ENCODE measurements around the gene FAM83F.

FAM83F gene

DNA sequence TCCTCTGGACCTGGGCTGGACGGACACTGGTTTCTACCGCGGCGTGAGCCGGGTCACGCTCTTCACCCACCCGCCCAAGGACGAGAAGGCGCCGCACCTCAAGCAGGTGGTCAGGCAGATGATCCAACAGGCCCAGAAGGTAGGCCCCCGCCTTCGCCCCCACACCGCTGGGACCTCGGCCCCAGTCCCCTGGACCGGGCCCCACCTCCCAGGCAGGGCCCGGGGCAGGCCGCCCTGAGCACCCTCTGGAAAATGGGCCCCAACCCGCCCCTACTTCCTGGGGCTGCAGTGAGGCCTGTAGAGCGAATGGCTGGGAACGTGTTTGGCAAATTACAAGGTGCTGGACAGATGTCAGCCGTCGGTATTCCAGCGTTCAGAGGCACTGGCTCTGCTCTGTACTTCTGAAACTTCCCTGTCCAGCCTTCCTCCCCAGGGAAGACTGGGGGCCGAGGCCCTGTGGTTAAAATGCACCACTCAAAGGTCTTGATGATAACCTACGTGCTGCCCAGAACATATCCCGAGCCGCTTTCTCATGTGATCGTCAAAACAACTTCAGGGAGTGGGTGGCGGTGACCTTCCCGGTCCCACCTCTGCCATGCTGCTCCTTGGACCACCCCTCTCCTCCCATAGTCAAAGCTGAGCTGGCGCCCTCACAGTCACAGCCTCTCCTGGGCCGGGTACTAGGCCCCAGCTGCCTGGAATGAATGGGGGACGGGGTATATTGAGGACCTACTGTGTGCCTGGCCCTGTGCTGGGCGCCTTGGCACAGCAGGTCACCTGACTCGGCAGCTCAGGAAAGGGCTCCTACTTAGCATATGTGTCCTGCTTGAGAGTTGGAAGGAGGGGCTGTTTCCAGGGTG is 869 bp downstream of the FAM83F start:
- DNase-seq: no peak

GRCh38 chr22:39996732-39997131 is 2.0 kb downstream of the FAM83F start:
- no peak for DNase-seq

DNA sequence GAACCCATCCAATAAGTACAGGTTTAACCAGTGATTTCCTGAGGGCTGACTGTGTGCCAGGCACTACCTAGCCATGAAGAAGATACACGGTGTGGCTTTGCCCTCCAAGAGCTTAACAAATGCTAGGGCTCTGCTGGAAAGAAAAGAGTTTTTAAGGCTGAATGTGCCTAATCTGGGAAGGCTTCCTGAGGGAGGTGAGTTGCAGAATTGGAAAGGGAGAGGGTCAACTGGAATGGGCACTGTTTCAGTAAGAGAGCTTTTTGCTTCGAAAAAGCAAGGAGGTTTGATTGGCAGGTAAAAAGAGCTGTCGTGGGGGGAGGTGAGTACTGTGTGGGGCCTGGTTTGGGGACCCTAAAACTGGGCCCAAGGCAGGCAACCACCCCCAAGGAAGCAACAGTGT is 2.7 kb downstream of the FAM83F start:
- no peak for DNase-seq

- no peak for DNase-seq
These were observed 3.4 kb downstream of the FAM83F start for GRCh38 chr22:39997939-39998726.

DNA sequence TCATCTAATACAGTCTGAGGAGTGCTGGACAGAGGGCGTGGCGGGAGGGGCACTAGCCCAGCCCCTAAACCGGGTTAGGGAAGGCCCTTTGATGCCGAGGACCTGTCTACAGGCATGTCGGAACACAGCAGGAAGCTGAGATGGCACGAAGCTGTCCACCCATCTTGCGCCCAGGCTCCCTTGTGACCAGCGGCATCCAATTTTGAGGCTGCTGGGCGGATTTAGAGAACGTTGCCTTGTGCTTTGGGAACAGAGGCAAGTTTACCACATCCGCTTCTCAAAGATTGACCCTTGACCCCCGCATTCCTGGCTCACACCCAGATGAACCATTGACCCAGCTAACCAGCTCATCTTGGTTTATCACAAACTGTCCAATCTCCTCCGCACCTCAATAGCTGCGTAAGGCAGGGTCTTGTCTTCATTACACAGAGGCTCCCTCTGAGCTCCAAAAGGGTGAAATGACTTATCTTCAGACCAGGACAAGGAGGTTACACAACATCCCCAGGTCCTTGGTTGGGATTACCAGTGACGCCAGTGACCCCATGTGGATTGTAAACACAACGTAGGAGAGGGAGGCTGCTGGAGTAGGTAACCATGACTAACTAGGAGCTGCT is 4.5 kb downstream of the FAM83F start:
- DNase-seq: no peak

DNA sequence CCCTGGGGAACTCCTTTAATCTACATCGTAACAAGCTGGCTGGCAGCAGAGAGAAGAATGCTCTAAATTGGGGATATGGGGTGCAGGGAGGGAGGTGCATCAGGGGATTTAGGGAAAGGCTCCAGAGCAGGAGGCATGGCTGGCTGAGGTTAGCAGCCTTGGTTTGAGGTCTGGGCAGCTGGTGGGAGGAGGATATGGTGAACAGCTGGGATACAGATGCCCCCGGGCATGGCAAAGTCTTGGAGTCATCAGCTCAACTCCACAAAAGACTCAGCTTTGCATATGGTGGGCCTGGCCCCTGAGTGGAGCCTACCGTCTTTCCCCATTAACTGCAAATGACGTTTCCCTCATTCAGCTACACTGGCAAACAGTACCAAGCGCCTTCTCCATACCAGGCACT is 5.4 kb downstream of the FAM83F start:
- no peak for DNase-seq

GRCh38 chr22:40001106-40001505 is 6.4 kb downstream of the FAM83F start:
- no peak for DNase-seq

DNA sequence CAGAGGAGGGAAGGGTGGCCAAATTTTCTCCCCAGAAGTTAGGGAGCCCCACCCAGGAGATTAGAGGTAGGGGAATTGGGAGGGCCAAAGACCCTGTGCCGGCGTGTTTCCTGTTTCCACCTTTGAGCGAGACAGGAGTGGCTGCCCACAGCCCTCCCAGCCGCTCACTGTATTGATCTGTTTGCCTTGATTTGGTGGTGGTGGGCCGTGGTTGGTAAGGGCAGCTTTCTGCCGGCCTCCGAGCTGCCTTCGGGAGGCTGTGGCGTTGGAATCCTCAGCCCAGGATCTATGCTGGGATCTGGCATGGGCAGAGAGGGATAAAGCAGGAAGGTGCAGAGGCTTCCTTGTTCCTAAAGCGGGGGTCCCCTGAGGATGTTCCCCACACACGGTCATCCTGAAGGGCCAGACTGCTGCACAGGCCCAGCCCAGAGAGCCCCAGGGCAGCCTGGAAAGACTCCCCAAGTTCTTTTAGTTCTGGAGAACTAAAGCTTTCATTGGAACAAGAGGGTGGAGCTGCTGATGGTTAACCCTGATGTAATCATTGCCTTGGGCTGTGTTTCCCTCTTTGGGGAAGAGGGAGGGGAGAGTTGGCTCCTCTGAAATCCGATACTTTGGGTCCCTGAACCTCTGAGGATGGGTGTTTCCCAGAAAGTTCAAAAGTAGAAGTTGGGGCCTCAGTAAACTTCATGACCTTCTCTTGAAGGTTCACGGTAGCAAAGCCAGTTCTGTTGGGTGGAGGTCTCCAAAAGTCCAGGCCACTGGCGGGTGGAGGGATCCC is 7.2 kb downstream of the FAM83F start:
- no peak for DNase-seq

GRCh38 chr22:40002935-40003715 is 8.4 kb downstream of the FAM83F start:
- no peak for DNase-seq

GRCh38 chr22:40004836-40005235 is 10.1 kb downstream of the FAM83F start:
- DNase-seq: no peak

GRCh38 chr22:40006641-40007040 is 11.9 kb downstream of the FAM83F start:
- DNase-seq: no peak

- no peak for DNase-seq
These were observed 13.3 kb downstream of the FAM83F start for GRCh38 chr22:40007853-40008710.

GRCh38 chr22:40008726-40009291 is 14.1 kb downstream of the FAM83F start:
- DNase-seq: no peak

DNA sequence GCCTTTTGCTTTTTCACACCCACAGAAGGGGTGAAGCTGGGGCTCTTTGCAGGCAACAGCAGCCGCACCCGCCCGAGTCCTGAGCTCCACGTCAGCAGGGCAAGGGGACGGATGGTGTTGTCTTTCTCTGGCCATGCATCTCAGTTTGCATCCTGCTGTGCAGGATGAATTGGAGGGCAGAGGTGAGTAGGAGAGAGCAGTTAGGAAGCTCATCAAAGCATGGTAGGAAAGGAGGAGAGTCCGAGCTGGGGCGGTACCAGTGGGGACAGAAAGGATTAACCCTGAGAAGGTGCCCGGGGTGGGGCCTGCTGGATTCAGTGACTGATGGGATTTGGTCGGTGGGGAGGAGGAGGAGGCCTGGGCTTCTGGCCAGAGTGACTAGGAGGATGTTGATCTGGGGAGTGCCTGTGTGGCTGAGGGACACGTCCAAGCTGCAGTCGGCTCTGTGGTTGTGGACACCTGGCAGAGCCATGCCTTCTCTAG is 14.6 kb downstream of the FAM83F start:
- DNase-seq: no peak

DNA sequence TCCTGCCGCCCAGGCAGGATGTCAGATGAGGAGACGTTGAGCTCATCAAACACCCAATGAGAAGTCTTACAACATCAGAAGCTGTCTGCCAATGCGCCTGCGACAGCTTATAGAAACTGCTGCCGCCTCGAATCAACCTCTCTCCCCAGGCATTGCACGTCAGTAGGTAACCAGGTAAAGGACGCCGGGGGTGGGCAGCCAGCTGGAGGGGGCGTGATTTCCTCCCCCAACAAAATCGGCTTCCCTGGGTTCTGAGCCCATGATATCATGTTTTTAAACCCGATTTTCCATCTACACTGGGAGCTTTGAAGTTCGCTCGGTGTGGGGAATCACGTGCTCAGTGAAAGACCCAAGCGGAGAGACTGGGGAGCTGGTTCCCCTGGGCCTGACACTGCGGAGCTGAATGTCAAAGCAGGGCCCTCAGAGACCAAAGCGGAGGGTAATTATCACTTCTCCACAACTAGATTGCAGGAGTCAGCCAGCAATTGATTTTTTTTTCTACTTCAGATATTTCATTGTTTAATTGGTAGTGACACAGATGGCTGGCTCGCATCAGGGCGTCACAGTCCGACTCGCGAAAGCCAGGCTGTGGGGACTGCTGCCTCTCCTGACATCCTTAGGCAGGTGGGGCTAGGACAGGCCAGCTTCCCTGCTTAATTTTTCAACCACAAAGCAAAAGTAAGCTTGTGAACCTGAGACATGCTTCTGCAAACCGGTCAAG is 15.4 kb downstream of the FAM83F start:
- no peak for DNase-seq

DNA sequence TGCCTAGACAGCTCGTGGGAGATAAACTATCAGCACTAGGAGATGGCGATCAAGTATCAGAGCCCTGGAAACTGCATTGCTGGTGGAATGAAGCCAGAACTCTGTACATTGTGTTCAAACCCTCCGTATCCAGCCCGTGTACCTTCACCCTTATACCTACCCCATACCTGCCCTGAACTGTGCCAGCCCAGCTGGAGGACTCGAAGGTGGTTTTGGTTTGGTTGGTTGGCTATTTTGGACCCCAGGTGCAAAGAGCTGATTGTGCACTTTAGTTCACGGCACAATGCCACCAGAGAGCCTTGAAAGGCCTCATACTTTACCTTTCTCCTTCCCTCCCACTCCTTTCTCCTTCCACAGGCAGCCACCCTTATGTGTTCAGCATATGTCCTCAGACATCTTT is 16.0 kb downstream of the FAM83F start:
- DNase-seq: no peak

DNA sequence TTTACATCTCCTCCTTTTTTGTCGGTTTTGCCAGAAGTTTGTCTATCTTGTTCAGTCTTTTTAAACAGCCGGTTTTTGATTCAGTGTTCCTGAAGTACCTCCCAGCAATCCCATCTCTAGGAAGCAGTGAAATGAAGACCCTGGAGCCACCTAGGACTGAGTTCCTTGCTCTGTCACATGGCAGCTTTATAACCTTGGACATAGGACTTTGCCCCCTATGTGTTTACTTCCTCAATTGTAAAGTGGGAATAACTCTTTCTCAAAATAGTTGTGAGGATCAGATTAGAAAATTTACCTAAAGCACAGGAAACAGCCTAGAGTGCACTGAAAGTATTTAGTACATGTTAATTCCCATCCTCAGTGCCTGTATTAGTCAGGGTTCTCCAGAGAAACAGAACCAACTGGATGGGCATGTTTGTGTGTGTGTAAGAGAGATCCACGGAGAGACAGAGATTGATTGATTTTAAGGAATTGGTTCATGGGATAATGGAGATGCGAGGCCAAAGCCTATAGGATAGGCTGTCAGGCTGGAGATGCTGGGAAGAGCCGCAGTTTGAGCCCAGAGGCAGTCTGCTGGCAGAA is 20.0 kb downstream of the FAM83F start:
- no peak for DNase-seq

GRCh38 chr22:40015358-40015976 is 20.7 kb downstream of the FAM83F start:
- no peak for DNase-seq

GRCh38 chr22:40018051-40018450 is 23.3 kb downstream of the FAM83F start:
- no peak for DNase-seq
